Measurements from ENCODE around the gene RIMS3.
"Not testable (repeated sequence)": the region's sequence is repeated elsewhere in the genome, so short reads cannot be mapped to it uniquely, and the experiment has no call there.

RIMS3 gene

DNA sequence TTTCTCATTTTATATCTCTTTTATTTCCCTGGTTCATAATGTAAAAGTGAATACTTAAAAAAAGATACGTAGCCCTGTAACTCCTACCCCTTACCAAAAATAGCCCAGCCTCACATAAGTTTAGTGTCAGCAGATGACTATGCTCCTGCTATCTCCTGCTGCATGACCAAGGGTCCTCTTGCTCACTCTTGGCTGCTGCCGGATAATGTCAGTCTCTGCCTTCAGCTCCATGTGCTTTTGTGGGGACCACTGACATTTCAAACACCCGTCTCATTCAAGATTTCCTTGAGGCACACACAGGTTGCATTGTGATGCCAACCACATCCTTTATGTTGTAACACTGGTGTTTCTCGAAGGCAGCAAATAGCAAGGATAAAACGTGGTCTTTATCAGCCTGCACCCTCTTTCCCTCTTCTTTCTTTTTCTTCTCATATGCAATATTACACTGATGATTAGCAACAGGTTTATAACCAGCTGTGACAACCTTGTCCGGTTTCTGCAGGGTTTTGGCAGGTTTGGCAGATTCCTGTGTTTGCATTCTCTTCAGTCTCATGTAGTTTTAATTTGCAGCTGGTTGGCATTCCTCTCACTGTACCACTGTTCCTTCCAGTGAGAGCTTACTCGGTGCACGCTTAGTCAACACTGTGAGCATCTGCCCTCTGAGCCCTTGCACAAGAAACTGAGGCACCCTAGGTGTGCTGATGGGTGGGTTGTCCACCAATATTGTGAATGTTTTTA, 71.9 kb downstream of the RIMS3 start:
- no peak for DNase-seq (ENCODE audit: low spot score)

DNA sequence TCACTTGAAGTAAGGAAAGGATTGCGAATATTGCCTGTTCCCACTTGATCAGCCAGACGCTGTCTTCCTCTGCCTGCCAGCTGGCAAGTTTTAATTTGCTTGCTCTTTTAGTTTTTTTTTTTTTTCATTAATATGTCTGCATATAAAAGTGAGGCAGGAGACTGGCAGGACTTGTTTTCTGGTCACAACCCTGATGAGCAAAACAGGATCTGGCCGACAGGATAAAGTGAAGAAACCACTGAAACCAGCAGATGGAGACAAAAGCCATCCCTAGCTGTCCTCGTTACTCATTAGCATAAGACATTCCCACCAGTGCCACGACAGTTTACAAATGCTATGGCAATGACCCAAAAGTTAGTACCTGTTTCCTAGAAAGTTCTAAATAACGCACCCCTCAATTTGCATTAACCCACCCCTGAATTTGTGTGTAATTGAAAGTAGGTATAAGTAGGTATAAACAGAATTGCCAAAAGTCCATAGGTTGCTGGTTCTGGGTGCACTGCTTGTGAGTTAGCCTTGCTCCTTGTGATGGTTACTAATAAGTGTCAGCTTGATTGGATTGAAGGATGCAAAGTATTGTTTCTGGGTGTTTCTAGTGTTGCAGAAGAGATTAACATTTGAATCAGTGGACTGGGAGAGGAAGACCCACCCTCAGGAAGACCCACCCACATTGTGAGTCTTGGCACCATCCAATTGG, 73.2 kb downstream of the RIMS3 start:
- DNase-seq (ENCODE audit: low spot score): no peak

DNA sequence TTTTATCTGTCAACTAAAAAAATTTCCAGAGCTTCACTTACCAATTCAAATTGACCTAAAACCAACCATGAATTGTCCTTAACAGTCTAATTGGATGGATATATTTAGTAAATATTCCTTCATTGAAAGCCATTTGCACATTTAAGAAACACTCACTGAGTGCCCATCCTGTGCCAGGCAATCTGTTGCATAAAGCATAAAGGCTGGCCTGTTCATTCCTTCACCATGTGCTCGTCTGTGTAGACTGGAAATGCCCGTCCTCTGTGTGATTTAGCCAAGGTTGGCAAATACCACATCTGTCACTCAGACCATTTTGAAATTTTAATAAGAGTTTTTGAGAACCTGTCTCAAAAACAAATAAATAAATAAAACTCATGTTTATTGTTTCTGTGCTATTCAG, 76.9 kb downstream of the RIMS3 start:
- no peak for DNase-seq (ENCODE audit: low spot score)

DNA sequence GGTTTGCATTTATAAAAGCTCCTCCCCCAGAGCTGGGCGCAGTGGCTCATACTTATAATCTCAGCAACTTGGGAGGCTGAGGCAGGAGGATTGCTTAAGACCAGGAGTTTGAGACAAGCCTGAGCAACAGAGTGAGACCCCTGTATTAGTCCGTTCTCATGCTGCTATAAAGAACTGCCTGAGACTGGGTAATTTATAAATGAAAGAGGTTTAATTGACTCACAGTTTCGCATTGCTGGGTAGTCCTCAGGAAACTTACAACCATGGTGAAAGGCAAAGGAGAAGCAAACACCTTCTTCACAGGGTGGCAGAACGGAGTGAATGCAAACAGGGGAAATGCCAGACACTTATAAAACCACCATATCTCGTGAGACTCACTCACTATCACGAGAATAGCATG, 81.5 kb downstream of the RIMS3 start:
- DNase-seq (ENCODE audit: low spot score): no peak

DNA sequence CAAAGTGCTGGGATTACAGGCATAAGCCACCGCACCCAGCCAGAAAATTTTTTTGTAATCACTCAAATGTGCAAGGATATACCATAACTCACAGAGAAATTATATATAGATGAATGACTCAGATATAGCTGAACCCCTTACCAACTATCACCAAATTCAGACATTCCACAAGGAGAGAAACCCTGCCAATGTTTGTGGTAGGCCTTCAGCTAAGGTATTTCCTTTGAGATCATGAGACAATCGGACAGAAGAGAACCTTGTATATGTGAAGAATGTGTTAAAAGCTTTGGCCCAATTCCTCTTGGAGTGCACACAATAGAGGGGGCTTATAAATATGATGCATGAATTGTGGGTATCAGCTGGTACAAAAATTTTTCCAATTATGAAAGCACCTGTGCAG, 83.4 kb downstream of the RIMS3 start:
- DNase-seq (ENCODE audit: low spot score): no peak

DNA sequence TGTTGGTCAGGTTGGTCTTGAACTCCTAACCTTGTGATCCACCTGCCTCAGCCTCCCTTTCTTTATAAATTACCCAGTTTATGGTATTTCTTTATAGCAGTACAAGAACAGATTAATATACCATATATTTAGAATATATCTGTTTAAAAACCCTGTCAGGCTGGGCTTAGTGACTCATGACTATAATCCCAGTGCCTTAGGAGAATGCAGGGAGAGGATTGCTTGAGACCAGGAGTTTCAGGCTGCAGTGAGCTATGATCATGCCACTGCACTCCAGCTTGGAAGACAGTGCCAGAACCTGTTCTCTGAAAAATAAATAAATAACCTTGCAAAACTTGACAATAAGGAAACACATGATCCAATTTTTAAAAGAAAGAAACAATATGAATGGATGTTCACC, 90.1 kb downstream of the RIMS3 start:
- no peak for DNase-seq (ENCODE audit: low spot score)

DNA sequence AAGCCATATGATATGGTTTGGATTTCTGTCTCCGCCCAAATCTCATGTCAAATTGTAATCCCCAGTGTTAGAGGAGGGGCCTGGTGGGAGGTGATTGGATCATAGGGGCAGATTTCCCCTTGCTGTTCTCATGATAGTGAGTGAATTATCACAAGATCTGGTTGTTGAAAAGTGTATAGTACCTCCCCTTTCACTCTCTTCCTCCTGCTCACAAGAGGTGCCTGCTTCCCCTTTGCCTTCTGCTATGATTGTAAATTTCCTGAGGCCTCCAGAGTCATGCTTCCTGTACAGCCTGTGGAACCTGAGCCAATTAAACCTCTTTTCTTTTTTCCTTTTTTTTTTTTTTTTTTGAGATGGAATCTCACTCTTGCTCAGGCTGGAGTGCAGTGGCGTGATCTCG, 90.7 kb downstream of the RIMS3 start:
- DNase-seq (ENCODE audit: low spot score): not testable (repeated sequence)
